ENCODE measurements around the gene CACTIN. TPM values are rescaled to one million over a fixed set of nuclear protein-coding genes. Genes with fewer than 3 reads are reported as not detected.

CACTIN gene
- total RNA-seq, 2 donors from 2014 or later: 38.2 to 52.8 TPM

DNA sequence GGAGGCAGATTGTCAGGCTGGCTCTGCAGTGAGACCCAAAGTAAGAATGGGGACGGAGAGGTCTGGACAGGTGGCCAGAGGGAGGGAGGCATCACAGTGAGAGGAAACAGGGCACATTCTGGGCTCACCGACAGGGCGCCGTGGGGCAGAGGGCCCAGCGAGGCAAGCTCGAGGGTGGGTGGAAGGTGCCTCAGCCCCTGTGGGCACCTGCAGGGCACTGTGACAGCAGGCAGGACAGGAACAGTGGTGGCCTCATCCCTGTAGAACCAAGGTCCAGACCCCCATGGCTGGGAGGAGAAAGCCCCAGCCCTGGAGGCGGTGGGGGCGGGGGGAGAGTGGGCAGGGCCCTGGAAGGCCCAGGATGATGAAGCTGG, 46.0 kb upstream of the CACTIN start:
- TF ChIP-seq POLR2AphosphoS5 (IDR thresholded peaks at IDR 0.05) (no peak), POLR2A (IDR thresholded peaks at IDR 0.05) (no peak)
- TF ChIP-seq, protein P1, sequence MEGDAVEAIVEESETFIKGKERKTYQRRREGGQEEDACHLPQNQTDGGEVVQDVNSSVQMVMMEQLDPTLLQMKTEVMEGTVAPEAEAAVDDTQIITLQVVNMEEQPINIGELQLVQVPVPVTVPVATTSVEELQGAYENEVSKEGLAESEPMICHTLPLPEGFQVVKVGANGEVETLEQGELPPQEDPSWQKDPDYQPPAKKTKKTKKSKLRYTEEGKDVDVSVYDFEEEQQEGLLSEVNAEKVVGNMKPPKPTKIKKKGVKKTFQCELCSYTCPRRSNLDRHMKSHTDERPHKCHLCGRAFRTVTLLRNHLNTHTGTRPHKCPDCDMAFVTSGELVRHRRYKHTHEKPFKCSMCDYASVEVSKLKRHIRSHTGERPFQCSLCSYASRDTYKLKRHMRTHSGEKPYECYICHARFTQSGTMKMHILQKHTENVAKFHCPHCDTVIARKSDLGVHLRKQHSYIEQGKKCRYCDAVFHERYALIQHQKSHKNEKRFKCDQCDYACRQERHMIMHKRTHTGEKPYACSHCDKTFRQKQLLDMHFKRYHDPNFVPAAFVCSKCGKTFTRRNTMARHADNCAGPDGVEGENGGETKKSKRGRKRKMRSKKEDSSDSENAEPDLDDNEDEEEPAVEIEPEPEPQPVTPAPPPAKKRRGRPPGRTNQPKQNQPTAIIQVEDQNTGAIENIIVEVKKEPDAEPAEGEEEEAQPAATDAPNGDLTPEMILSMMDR (IDR thresholded peaks at IDR 0.05): no peak
- Histone ChIP-seq H3K4me1 (replicated peaks) (no peaks in the 10 kb centered on the region), H3K27ac (peak overlapping the region; percentile 86 to 96), H3K9me3 (no peaks in the 10 kb centered on the region), H3K36me3 (no peaks in the 10 kb centered on the region), H3K4me3 (no peak overlapping the region), H3K27me3 (replicated peaks; ENCODE audit: insufficient read depth) (no peaks in the 10 kb centered on the region)
- intact Hi-C loops (cut with DNase I): no loop called here
- WGBS: 85% methylated on average over 8 of the region's 8 CpGs
- DNase-seq (ENCODE audit: low spot score): no peak

DNA sequence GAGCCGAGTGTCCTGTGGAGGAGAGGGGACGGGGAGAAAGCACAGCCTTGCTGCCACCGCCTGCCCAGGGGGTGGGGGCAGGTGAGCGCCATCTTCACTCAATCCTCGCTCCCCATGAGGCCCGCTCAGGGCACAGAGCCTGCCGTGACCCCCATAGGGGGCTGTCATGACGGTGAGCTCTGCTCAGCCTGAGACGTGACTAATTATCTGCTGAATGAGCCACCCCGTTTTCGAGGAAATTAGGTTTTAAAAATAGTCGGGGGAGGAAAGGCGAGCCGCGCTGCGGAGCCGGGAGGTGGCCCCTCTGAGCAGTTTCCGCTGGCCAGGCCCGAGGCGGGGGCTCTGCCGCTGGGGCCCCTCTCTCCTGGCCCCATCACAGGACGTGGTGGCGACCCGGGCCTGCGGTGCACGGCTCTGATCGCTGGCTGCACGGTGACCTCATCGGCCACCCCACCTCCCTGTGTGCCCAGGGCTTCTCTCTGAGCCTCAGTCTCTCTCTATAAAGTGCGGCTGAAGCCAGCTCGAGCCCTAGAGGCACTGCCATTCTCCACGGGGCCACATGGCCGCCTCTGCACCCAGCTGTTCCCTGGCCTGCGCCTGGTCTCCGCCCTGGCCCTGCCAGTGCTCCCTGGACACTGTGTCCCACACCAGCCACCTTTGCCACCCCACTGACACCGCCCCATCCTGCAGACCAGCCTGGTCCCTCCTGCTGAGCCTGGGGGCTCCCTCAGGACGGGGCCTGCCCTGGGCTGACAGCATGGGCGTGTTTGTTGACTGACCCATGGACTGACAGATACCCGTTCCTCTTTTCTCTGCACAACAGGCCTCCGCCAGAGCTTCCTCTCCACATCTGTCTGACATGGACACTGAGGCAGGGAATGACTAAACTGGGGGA, 45.3 kb upstream of the CACTIN start:
- Histone ChIP-seq H3K36me3 (no peaks in the 10 kb centered on the region), H3K27ac (peak overlapping the region; percentile 86 to 96), H3K9me3 (no peaks in the 10 kb centered on the region), H3K4me3 (no peak overlapping the region), H3K27me3 (replicated peaks; ENCODE audit: insufficient read depth) (no peaks in the 10 kb centered on the region), H3K4me1 (replicated peaks) (no peaks in the 10 kb centered on the region)
- no peak for TF ChIP-seq POLR2AphosphoS5 (IDR thresholded peaks at IDR 0.05)
- TF ChIP-seq, protein P1 (IDR thresholded peaks at IDR 0.05): no peak
- no peak for TF ChIP-seq POLR2A (IDR thresholded peaks at IDR 0.05)
- WGBS: 50% methylated on average over 40 of the region's 40 CpGs
- DNase-seq (ENCODE audit: low spot score): no peak
- intact Hi-C loops (cut with DNase I): no loop called here

- DNase-seq (ENCODE audit: low spot score): no peak
- peak overlapping the region; percentile 86 to 96 for H3K27ac ChIP-seq
- no peaks in the 10 kb centered on the region for H3K36me3 ChIP-seq
- no peaks in the 10 kb centered on the region for H3K4me1 ChIP-seq (replicated peaks)
- H3K9me3 ChIP-seq: no peaks in the 10 kb centered on the region
- 47% methylated on average over 45 of the region's 45 CpGs for WGBS
- TF ChIP-seq, protein P1 (IDR thresholded peaks at IDR 0.05): no peak
- TF ChIP-seq POLR2AphosphoS5 (IDR thresholded peaks at IDR 0.05): peak; percentile 64
- no peaks in the 10 kb centered on the region for H3K27me3 ChIP-seq (replicated peaks; ENCODE audit: insufficient read depth)
- intact Hi-C loops (cut with DNase I): no loop called here
- peak overlapping the region in 1 of 2 donors; percentile 5 for H3K4me3 ChIP-seq
These were observed 44.4 kb upstream of the CACTIN start for GRCh38 chr19:3670796-3671679.

- Histone ChIP-seq H3K27me3 (replicated peaks; ENCODE audit: insufficient read depth) (no peaks in the 10 kb centered on the region), H3K4me3 (peak overlapping the region in 1 of 2 donors; percentile 5), H3K27ac (peak overlapping the region; percentile 86 to 96), H3K4me1 (replicated peaks) (no peaks in the 10 kb centered on the region), H3K36me3 (no peaks in the 10 kb centered on the region), H3K9me3 (no peaks in the 10 kb centered on the region)
- intact Hi-C loops (cut with DNase I): loop anchor here (1.0 kb wide), 1 partner anchor 28 kb away; no protein-coding TSS in a partner anchor
- 65% methylated on average over 33 of the region's 33 CpGs for WGBS
- DNase-seq (ENCODE audit: low spot score): peak; percentile 15
- TF ChIP-seq POLR2AphosphoS5 (IDR thresholded peaks at IDR 0.05): peak; percentile 77
- TF ChIP-seq, protein P1 (IDR thresholded peaks at IDR 0.05): no peak
- TF ChIP-seq POLR2A (IDR thresholded peaks at IDR 0.05): peak; percentile 46
These were observed 43.6 kb upstream of the CACTIN start for GRCh38 chr19:3669947-3670795.
